Measurements from ENCODE around the gene ZNF774. TPM values are rescaled to one million over a fixed set of nuclear protein-coding genes. Genes with fewer than 3 reads are reported as not detected.
A peak's percentile ranks its signal among the peaks of the same experiment; 100 is the strongest.

The ZNF774 gene
- total and polyA plus RNA-seq, 9 donors, result 0.83 to 4.3 (median 2.4) TPM

DNA sequence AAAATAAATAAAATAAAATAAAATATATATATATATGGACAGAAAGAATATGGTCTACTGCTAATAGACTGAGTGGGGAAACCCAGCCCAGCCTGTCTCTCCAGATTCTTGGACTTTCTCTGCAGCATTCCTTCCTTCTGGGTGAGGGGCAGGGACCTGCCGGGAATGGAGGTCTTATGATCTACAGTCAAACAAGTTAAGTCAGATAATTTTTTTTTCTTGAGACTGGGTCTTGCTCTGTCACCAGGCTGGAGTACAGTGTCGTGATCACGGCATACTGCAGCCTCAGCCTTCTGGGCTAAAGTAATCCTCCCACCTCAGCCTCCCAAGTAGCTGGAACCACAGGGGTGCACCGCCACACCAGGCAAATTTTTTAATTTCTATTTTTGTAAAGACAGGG is 33.5 kb upstream of the ZNF774 start:
- TF ChIP-seq CTCF (IDR thresholded peaks at IDR 0.05) (no peak), EP300 (IDR thresholded peaks at IDR 0.05) (no peak), POLR2A (IDR thresholded peaks at IDR 0.05) (no peak)
- Histone ChIP-seq H3K27ac (no peak overlapping the region), H3K4me3 (no peak overlapping the region), H3K4me1 (ENCODE audit: insufficient read depth) (peaks cover 5% of the 10 kb centered on the region), H3K36me3 (no peaks in the 10 kb centered on the region), H3K9me3 (no peaks in the 10 kb centered on the region), H3K27me3 (no peaks in the 10 kb centered on the region)
- intact Hi-C loops (cut with DNase I), result no loop called here
- DNase-seq, result no peak
- 72 to 97% (median 85%) methylated on average over 4 of the region's 4 CpGs for WGBS, 3 donors

- intact Hi-C loops (cut with DNase I), result loop anchor here (2.0 to 5.0 kb wide), 4 partner anchors 157 to 567 kb away; no protein-coding TSS in a partner anchor
- Histone ChIP-seq H3K4me1 (ENCODE audit: insufficient read depth) (peaks cover 5% of the 10 kb centered on the region), H3K27me3 (no peaks in the 10 kb centered on the region), H3K4me3 (no peak overlapping the region), H3K36me3 (no peaks in the 10 kb centered on the region), H3K9me3 (no peaks in the 10 kb centered on the region), H3K27ac (no peak overlapping the region)
- DNase-seq, result peak; percentile 81 to 84 (median 83)
- WGBS, 3 donors, result 8 to 9% (median 8%) methylated on average over 17 of the region's 17 CpGs
- TF ChIP-seq EP300 (IDR thresholded peaks at IDR 0.05), result no peak
- TF ChIP-seq CTCF (IDR thresholded peaks at IDR 0.05), result peak; percentile 94 to 99 (median 97)
These were observed 31.8 kb upstream of the ZNF774 start for GRCh38 chr15:90320062-90320884.

DNA sequence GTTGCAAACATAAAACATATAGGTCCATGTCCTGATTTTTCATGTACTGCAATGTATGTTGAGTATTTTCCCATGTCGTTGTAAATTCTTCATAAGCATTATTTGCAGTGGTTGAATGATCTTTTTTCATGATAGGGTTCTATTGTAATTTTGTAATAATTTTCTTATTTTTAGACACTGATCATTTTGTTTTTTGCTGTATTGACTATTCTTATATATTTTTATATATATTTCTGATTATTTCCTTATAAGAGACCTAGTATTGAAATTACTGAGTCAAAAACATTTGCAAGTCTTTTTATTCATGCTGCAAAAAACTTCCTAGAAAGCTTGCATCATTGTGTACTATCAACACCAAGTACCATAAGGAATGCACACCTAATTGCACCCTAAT is 31.2 kb upstream of the ZNF774 start:
- intact Hi-C loops (cut with DNase I), result loop anchor here (2.0 to 5.0 kb wide), 4 partner anchors 156 to 566 kb away; no protein-coding TSS in a partner anchor
- Histone ChIP-seq H3K27ac (no peak overlapping the region), H3K36me3 (no peaks in the 10 kb centered on the region), H3K4me1 (ENCODE audit: insufficient read depth) (peaks cover 1% of the 10 kb centered on the region), H3K4me3 (no peak overlapping the region), H3K27me3 (no peaks in the 10 kb centered on the region), H3K9me3 (no peaks in the 10 kb centered on the region)
- DNase-seq, result no peak
- TF ChIP-seq EP300 (IDR thresholded peaks at IDR 0.05) (no peak), CTCF (IDR thresholded peaks at IDR 0.05) (no peak), POLR2A (IDR thresholded peaks at IDR 0.05) (no peak)
- WGBS, 3 donors, result 67 to 80% (median 72%) methylated on average over 1 of the region's 1 CpG

GRCh38 chr15:90322538-90322937 is 29.5 kb upstream of the ZNF774 start:
- TF ChIP-seq CTCF (IDR thresholded peaks at IDR 0.05), result no peak
- TF ChIP-seq POLR2A (IDR thresholded peaks at IDR 0.05), result no peak
- TF ChIP-seq EP300 (IDR thresholded peaks at IDR 0.05), result no peak

More at GRCh38 chr15:90322538-90322937, 29.5 kb upstream of the ZNF774 start:
- H3K4me1 ChIP-seq (ENCODE audit: insufficient read depth), result no peaks in the 10 kb centered on the region
- H3K36me3 ChIP-seq, result no peaks in the 10 kb centered on the region
- H3K9me3 ChIP-seq, result no peaks in the 10 kb centered on the region
- intact Hi-C loops (cut with DNase I), result loop anchor here (5.0 kb wide), 3 partner anchors 155 to 565 kb away; no protein-coding TSS in a partner anchor
- no peak for DNase-seq
- no peak overlapping the region for H3K27ac ChIP-seq
- 67 to 78% (median 78%) methylated on average over 4 of the region's 4 CpGs for WGBS, 3 donors
- no peak overlapping the region for H3K4me3 ChIP-seq
- no peaks in the 10 kb centered on the region for H3K27me3 ChIP-seq

All from ovary (tissue), 9 donors.